HG02973 (cell line): ENCODE results near the gene FITM1.
A peak's percentile ranks its signal among the peaks of the same experiment; 100 is the strongest.

Experiments used
- ATAC-seq: cut with Tn5 transposase; IDR thresholded peaks from one replicate; pipeline ENCODE4 v1.9.1; 2021; ENCODE audit warnings: moderate library complexity; ENCODE audit not compliant: unreplicated experiment

The FITM1 gene

GRCh38 chr14:24137529-24138395, 7.3 kb downstream of the FITM1 start:
- ATAC-seq = no peak

- ATAC-seq = no peak
Measured at GRCh38 chr14:24138396-24139271, 8.2 kb downstream of the FITM1 start.

- ATAC-seq = no peak
Measured at GRCh38 chr14:24139272-24139934, 8.9 kb downstream of the FITM1 start.

- peak; percentile 74 for ATAC-seq
Measured at GRCh38 chr14:24141097-24141880, 10.8 kb downstream of the FITM1 start, which contains the start of gene EMC9. Gene EMC9 (minus strand): TSS chr14:24141591. CDS start chr14:24141304, 287 bp downstream.

GRCh38 chr14:24143511-24143910, 13.1 kb downstream of the FITM1 start:
- no peak for ATAC-seq

- no peak for ATAC-seq
Measured at GRCh38 chr14:24144451-24144850, 14.0 kb downstream of the FITM1 start.

GRCh38 chr14:24145219-24145618, 14.8 kb downstream of the FITM1 start:
- no peak for ATAC-seq

GRCh38 chr14:24145690-24146452, 15.4 kb downstream of the FITM1 start:
- no peak for ATAC-seq

- peak; percentile 49 for ATAC-seq
Measured at GRCh38 chr14:24146453-24146977, 16.1 kb downstream of the FITM1 start, which contains the start of gene PSME2. Gene PSME2 (minus strand): TSS chr14:24146610. CDS start chr14:24146581, 29 bp downstream.

- ATAC-seq = peak; percentile 77
Measured at GRCh38 chr14:24146978-24147760, 16.7 kb downstream of the FITM1 start, which contains the start of gene RNF31. Gene RNF31 (plus strand): TSS chr14:24147498. CDS start chr14:24147699, 201 bp downstream.

GRCh38 chr14:24147761-24148428, 17.4 kb downstream of the FITM1 start:
- ATAC-seq = no peak

GRCh38 chr14:24149302-24149969, 19.0 kb downstream of the FITM1 start:
- ATAC-seq = no peak

- no peak for ATAC-seq
Measured at GRCh38 chr14:24150061-24150460, 19.6 kb downstream of the FITM1 start.

- ATAC-seq = no peak
Measured at GRCh38 chr14:24150567-24150966, 20.1 kb downstream of the FITM1 start.

- ATAC-seq = no peak
Measured at GRCh38 chr14:24150993-24151392, 20.5 kb downstream of the FITM1 start.

GRCh38 chr14:24151404-24152080, 21.1 kb downstream of the FITM1 start:
- no peak for ATAC-seq

GRCh38 chr14:24155100-24155499, 24.6 kb downstream of the FITM1 start:
- no peak for ATAC-seq
